Neutrophil (primary cell): Measurements from ENCODE around the gene CCL8.

ENCODE experiments used
- H3K27ac ChIP-seq: fragments of 200-600 bp; sonication (generic); 2 replicates; pipeline ENCODE4 v1.5.1; 2016; ENCODE audit warnings: mild to moderate bottlenecking, moderate library complexity
- H3K27me3 ChIP-seq: fragments of 200-600 bp; sonication (generic); 2 replicates; pipeline ENCODE4 v1.6.0; 2016; ENCODE audit warnings: mild to moderate bottlenecking
- H3K36me3 ChIP-seq: fragments of 200-600 bp; sonication (generic); 2 replicates; pipeline ENCODE4 v1.5.1; 2017
- H3K4me1 ChIP-seq, 2 experiments: fragments of 200-600 bp in 1 of 2; sonication (generic) in 1 of 2; 1 replicate in 1 of 2; 2 replicates in 1 of 2; pipeline versions ENCODE4 v1.5.1 to v1.6.1; 2013 to 2016; ENCODE audit warnings: low read depth in 1 of 2, low read length in 1 of 2, mild to moderate bottlenecking in 1 of 2, moderate library complexity in 1 of 2; ENCODE audit not compliant: control insufficient read depth in 1 of 2, insufficient read depth in 1 of 2
- H3K4me3 ChIP-seq, 2 experiments: fragments of 200-600 bp in 1 of 2; sonication (generic) in 1 of 2; 1 replicate in 1 of 2; 2 replicates in 1 of 2; pipeline ENCODE4 v1.5.1; 2013 to 2016; ENCODE audit warnings: low read depth in 1 of 2, low read length in 1 of 2, mild to moderate bottlenecking in 1 of 2, moderate library complexity in 1 of 2
- H3K9me3 ChIP-seq: fragments of 200-600 bp; sonication (generic); 2 replicates; pipeline ENCODE4 v1.5.1; 2016
- CTCF ChIP-seq: fragments of 200-600 bp; sonication (generic); IDR thresholded peaks from 2 replicates; pipeline ENCODE4 v1.5.1; 2016; ENCODE audit warnings: antibody characterized with exemption

Gene CCL8

GRCh38 chr17:34366010-34366409 is 46.8 kb downstream of the CCL8 start:
- Histone ChIP-seq H3K27me3 (no peaks in the 10 kb centered on the region), H3K36me3 (no peaks in the 10 kb centered on the region), H3K4me3 (no peak overlapping the region), H3K9me3 (no peaks in the 10 kb centered on the region), H3K4me1 (peaks cover 18 to 47% of the 10 kb centered on the region in 2 experiments), H3K27ac (no peak overlapping the region)
- TF ChIP-seq CTCF: no peak

GRCh38 chr17:34366529-34367107 is 47.4 kb downstream of the CCL8 start:
- no peaks in the 10 kb centered on the region for H3K27me3 ChIP-seq
- peaks cover 18 to 49% of the 10 kb centered on the region in 2 experiments for H3K4me1 ChIP-seq
- TF ChIP-seq CTCF: no peak
- no peak overlapping the region for H3K4me3 ChIP-seq
- no peaks in the 10 kb centered on the region for H3K9me3 ChIP-seq
- no peaks in the 10 kb centered on the region for H3K36me3 ChIP-seq
- no peak overlapping the region for H3K27ac ChIP-seq

GRCh38 chr17:34367486-34368195 is 48.4 kb downstream of the CCL8 start:
- Histone ChIP-seq H3K4me1 (peaks cover 18 to 49% of the 10 kb centered on the region in 2 experiments), H3K27me3 (no peaks in the 10 kb centered on the region), H3K36me3 (no peaks in the 10 kb centered on the region), H3K9me3 (no peaks in the 10 kb centered on the region), H3K27ac (no peak overlapping the region), H3K4me3 (no peak overlapping the region)
- no peak for TF ChIP-seq CTCF

GRCh38 chr17:34368196-34368945 is 49.1 kb downstream of the CCL8 start:
- H3K27ac ChIP-seq: peak overlapping the region; percentile 52
- no peak for TF ChIP-seq CTCF
- no peaks in the 10 kb centered on the region for H3K36me3 ChIP-seq
- H3K4me3 ChIP-seq: no peak overlapping the region
- no peaks in the 10 kb centered on the region for H3K27me3 ChIP-seq
- peaks cover 18 to 49% of the 10 kb centered on the region in 2 experiments for H3K4me1 ChIP-seq
- H3K9me3 ChIP-seq: no peaks in the 10 kb centered on the region

- Histone ChIP-seq H3K9me3 (no peaks in the 10 kb centered on the region), H3K36me3 (no peaks in the 10 kb centered on the region), H3K4me1 (peaks cover 18 to 49% of the 10 kb centered on the region in 2 experiments), H3K4me3 (no peak overlapping the region), H3K27ac (peak overlapping the region; percentile 52), H3K27me3 (no peaks in the 10 kb centered on the region)
- TF ChIP-seq CTCF: no peak
These were observed 49.8 kb downstream of the CCL8 start for GRCh38 chr17:34368946-34369500.
